A172 (cell line): ENCODE measurements around the gene KRTAP4-16. TPM values are rescaled to one million over a fixed set of nuclear protein-coding genes. Genes with fewer than 3 reads are reported as not detected.
"Not testable (repeated sequence)": the region's sequence is repeated elsewhere in the genome, so short reads cannot be mapped to it uniquely, and the experiment has no call there.

Experiments used
- DNase-seq: peaks from one replicate; pipeline ENCODE4 v3.0.0-alpha.2; 2015; ENCODE audit warnings: low spot score
- total RNA-seq: library from RNA; depleted of rRNA; stranded (reverse); fragments of >200 nt; shearing (Covaris generic); gene quantifications from 2 replicates; pipeline ENCODE4 v1.2.3, GENCODE V29; 2014; rRNA removed

Gene KRTAP4-16
- not detected in 2 replicates for total RNA-seq

DNA sequence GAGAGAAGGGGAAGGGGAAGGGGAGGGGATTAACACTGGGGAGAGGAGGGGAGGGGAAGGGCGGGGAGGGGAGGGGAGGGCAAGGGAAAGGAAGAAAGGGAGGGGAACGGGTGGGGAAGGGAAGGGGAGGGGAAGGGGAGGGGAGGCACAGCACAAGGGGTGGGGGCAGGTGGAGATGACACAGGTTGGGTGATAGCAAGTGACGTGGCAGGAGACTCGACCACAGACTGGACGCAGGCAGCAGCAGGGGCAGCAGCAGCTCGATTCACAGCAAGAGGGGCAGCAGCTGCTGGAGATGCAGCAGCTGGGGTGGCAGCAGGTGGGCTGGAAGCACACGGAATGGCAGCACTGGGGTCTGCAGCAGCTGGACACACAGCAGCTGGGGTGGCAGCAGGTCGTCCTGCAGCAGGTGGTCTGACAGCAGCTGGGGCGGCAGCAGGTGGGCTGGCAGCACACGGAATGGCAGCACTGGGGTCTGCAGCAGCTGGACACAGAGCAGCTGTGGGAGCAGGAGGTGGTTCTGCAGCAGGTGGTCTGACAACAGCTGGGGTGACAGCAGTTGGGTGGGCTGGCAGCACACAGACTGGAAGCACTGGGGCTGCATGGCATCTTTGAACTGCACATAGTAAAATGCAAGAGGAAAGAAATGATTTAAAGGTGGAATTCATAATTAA, at the start of gene KRTAP4-16:
TSS of gene KRTAP4-16 (minus strand) at position 624 of the 674 bp plus-strand sequence. CDS start at position 624, 0 bp downstream.
- DNase-seq, result peak; percentile 53

DNA sequence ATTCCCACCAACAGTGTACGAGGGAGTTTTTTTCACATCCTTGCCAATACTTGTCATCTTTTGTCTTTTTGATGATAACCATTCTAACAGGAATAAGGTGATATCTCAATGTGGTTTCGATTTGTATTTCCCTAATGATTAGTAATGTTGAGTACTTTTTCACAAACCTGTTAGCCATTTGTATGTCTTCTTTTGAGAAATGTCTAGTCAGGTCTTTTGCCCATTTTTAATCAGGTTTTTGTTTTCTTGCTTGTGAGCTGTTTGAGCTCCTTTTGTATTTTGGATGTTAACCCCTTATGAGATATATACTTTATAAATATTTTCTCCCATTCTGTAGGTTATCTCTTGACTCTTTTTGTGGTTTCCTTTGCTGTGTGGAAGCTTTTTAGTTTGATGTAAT, 49.5 kb upstream of the KRTAP4-16 start:
- DNase-seq, result no peak

DNA sequence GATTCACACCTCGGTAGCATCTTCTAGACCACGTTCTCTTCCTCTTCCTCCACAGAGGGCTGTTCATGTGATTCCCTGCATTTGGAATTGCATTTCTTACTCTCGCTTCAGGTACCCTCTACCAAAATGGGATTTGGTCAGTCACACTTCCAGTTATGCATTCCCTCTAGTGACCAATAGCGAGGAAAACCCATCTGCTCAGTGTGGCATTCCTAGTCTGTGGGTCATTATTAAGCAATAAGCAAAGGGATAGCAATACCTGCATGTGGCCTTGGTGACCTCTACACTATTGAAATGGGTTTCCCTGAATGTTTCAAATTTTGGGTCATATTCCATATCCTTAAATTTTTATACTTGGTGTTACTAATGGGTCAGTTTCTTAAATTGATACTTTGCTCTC, 48.0 kb upstream of the KRTAP4-16 start:
- DNase-seq, result no peak

DNA sequence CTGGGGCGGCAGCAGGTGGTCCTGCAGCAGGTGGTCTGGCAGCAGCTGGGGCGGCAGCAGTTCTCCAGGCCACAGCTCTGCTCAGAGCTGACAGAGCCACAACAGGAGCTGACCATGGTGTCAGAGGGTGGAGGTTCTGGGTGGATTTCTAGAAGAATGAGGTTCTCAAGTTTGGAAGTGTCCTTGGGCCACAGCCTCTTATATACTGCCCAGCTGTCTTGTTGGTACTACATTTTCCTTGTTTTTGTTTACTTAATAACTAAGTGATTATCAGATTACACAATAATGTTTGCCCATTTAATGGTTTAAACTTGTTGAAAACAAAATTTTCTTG, 47.6 kb upstream of the KRTAP4-16 start, which contains the start of gene KRTAP4-5:
TSS of gene KRTAP4-5 (minus strand) at position 174 of the 334 bp plus-strand sequence. CDS start at position 116, 58 bp downstream.
- DNase-seq, result no peak

DNA sequence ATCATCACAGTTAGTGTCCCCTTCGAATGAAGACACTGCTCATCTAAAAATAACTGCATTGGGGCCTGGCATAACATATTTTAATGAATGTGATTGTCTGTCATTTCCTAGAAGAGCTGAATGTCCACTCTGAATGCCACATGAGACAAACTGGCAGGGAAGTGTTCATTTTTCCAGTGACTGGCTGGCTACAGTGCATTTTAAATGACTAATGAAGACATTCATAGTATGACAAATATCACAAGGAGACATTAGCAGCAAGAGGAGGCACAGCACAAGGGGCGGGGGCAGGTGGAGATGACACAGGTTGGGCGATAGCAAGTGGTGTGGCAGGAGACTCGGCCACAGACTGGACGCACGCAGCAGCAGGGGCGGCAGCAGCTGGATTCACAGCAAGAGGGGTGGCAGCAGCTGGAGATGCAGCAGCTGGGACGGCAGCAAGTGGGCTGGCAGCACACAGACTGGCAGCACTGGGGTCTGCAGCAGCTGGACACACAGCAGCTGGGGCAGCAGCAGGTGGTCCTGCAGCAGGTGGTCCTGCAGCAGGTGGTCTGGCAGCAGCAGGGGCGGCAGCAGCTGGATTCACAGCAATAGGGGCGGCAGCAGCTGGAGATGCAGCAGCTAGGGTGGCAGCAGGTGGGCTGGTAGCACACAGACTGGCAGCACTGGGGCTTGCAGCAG, 47.1 kb upstream of the KRTAP4-16 start:
- DNase-seq, result not testable (repeated sequence)

DNA sequence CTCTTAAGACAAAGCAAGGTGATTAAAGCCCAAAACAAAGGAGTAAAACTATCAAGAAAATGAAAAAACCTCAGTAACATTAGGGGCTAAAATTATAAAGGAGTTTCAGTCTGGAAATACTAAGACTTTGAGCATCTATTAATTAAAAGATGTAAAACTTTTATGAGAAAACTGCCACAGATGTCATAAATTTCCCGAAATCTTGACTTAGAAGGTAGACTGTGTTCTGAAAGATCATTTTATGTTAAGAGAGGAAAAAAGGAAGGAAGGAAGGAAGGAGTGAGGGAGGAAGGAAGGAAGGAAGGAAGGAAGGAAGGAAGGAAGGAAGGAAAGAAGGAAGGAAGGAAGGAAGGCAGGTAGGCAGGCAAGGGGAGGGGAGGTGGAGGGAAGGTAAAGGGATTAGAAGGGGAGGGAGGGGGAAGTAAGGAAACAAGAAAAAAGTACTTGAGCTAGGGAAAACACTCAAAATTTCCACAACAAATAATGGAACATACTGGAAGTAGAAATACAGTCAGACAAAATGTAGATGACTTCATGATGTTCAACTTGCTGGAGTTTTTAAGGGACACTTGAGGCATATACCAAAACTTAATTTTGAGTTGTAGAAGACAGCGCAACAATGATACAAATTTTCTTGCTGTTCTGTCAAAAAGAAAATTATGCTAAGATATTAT, 45.7 kb upstream of the KRTAP4-16 start:
- DNase-seq, result no peak

DNA sequence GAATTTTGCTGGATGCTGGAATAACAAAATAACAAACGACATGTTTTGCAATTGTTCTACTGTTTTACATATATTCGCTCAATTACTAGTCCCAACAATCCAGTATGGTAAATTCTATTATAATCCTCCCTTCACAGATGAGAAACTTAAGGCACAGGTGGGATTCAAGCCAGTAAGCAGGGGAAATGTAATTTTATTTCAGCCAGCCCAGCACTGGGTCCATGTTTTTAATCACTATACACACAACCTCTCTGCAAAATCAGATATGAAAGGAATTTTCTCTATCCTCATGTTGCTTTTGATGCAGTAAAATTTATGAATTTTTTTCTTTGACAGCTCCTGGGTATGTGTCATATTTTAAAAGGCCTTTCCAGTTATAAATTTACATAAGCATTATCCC, 43.3 kb upstream of the KRTAP4-16 start:
- no peak for DNase-seq

DNA sequence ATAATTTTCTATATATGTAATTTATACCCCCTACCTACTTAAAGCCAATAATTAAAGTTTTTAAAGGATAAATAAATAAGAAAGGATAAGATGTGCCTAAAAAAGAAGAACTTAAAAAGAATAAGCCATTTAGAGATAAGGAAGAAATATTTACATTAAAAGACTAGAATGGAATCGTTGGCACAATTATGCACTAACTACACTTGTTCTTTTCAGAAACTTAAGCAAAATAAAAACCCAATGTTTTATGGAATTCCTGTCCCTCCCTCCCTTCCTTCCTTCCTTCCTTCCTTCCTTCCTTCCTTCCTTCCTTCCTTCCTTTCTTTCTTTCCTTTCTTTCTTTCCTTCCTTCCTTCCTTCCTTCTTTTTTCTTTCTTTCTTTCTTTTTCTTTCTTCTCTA, 42.8 kb upstream of the KRTAP4-16 start:
- DNase-seq, result no peak

DNA sequence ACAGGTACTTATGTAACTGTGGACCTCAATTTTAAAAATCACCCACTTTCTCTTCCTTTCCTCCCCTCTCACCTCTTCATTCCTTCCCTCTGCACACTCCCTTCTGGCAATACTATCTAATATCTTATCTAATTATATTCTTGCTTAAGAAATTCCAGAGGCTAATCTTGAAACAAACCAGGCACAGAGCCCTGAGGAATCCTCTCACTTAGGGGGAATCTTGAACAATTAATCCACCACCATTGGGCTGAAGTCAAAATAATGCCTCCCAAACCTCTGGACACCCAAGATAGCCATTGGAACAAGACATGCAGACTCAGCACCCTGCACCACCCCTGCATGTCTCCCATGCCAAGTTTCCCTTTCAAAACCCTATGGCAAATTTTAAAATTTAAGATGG, 39.4 kb upstream of the KRTAP4-16 start:
- no peak for DNase-seq

DNA sequence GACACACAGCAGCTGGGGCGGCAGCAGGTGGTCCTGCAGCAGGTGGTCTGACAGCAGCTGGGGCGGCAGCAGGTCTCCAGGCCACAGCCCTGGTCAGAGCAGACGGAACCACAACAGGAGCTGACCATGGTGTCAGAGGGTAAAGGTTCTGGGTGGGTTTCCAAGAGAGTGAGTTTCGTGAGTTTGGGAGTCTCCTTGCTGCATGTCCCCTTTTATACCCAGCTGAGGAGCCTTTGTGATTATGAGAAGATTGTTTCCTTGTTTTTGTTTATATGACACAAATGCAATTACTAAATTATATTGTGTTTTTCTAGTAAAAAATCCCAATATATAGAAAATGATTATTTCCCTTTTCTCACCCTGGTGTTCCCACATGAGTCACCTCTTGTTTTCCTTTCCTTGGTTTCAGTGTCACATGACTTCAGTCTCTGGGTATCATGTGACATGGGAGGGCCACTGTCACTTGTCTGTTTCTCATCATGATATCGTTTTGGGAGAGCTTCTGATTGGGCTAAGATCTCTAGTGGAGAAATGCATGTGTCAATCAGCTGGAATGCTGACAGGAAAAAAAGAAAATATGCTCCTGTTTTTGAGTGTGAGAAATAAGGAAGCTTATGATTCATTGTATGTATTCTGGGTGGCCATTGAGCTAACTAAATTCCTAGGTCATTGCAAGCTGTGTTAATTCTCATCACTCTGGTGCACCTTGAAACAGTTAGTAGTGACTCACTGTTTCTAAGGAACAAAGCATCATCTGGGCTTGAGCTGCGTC, 38.5 kb upstream of the KRTAP4-16 start, which contains the start of gene KRTAP4-6:
TSS of gene KRTAP4-6 (minus strand) at position 185 of the 772 bp plus-strand sequence. CDS start at position 128, 57 bp downstream.
- peak; percentile 53 for DNase-seq

DNA sequence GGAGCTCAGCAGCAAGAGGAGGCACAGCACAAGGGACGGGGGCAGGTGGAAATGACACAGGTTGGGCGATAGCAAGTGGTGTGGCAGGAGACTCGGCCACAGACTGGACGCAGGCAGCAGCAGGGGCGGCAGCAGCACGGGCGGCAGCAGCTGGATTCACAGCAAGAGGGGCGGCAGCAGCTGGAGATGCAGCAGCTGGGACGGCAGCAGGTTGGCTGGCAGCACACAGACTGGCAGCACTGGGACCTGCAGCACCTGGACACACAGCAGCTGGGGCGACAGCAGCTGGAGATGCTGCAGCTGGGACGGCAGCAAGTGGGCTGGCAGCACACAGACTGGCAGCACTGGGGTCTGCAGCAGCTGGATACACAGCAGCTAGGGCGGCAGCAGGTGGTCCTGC, 37.9 kb upstream of the KRTAP4-16 start:
- DNase-seq, result not testable (repeated sequence)

DNA sequence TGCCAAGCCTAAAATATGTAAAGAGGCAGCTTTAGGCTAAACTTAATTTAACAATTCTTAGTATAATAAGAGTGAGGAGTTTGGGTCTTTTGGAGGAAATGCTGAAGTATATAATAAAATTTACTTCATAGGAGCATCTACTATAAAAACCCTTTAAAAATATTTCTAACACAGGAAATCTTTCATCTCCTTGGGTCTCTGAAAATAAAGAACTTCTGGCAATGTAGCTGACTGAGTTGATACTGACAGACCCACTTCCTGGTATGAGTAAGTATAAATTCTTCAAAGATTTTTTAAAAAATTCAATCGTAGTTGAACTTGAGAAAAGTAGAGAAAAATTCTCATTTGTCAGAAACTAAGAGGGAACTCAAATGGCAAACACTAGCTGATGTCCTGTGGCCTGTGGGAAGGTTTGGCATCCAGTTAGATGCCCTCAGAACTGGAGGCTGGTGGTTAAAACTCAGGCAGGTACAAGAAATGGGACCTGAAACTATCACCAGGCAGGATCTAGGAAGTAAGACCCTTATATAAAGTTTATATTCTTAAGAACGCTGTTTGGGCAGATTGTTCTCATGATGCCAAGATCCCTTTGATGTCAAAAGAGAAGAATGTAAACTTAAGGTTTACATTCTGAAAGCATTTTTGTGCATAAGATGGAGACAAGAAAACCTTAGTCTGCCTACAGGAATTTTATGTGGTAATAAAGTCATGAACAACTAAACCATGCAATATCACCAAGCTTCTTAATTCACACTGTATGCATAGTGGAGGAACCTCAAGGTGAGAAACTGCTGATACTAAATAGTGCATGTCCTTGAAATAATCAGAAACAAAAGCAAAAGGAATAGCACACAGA, 32.1 kb upstream of the KRTAP4-16 start:
- no peak for DNase-seq

DNA sequence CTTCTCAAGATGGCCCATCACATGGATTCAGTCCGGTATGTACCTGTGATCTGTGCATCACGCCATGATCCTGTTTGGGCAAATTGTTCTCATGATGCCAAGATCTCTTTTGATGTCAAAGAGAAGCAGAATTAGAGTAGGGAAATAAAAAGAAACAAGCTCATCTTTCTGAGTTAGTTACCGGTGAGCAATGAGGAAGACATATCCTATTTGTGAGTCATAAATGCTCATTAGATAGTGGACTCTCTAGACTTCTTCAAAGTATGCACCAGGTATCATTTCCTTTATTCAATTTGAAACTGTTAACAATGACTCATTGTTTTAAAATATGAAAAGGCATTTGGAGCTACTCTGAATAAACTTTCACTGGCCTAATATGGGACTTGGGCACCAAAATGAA, 30.0 kb upstream of the KRTAP4-16 start:
- DNase-seq, result peak; percentile 72

DNA sequence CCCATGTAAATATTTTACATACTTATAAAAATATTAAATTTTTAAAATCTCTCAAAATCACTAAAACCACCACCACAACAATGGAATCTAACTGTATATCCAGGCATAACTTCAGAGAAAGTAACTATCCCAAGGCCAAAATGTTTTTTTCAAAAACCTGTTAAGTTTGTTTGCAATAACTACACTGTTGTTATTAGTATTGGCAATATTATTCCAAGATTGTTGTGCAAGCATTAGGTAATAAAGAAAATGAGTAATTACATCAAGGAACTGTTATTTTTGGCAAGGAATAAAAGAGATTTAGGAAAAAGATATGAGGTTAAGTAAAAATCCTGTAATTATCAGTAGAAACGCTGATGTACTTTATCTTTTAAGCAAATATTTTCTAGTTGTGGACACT, 25.4 kb upstream of the KRTAP4-16 start:
- no peak for DNase-seq

DNA sequence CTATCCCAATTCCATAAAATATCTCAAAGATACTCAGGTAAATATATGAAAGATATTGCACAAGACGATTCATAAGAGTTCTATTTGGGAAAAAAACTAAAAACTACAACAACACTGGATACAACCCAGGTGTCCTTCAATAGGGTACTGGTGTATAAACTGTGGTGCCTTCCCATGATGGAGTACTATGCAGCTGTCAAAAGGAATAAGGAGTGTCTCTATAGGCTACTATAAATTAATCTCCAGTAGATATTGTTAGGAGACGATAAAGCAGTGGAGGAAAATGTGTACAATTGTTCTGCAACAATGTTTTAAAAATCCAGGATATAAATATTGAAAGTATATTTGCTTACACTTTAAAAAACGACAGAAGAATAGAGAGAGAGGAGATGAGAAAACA, 24.4 kb upstream of the KRTAP4-16 start:
- DNase-seq, result no peak

DNA sequence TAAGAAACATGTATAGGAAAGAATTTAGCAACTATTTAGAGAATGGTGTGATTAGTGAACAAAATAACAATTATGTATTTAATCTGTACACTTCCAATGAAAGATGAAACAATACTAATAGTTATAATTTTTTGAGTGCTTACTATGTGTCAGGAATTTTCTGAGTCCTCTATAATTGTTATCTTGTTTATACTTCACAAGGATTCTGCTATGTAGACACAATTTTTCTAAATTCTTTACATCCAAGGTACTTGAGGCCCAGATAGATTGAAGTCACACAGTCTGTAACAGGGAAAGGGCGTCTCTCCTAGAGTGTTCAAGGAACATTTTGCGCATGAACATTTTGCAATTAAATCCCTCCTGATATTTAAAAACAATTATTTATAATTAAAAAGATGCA, 23.1 kb upstream of the KRTAP4-16 start:
- no peak for DNase-seq

DNA sequence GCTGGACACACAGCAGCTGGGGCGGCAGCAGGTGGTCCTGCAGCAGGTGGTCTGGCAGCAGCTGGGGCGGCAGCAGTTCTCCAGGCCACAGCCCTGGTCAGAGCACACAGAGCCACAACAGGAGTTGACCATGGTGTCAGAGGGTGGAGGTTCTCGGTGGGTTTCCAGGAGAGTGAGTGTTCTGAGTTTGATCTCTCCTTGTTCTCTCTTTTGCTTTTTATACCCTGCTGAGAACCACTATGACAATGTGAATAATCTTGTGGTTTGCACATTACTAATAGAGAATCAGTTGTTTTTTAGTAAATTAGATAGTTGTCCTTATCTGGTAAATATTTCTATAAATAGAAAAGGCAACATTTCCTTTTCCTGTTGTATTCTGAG, 22.0 kb upstream of the KRTAP4-16 start, which contains the start of gene KRTAP4-12:
TSS of gene KRTAP4-12 (minus strand) at position 192 of the 381 bp plus-strand sequence. CDS start at position 132, 60 bp downstream.
- DNase-seq, result peak; percentile 31

DNA sequence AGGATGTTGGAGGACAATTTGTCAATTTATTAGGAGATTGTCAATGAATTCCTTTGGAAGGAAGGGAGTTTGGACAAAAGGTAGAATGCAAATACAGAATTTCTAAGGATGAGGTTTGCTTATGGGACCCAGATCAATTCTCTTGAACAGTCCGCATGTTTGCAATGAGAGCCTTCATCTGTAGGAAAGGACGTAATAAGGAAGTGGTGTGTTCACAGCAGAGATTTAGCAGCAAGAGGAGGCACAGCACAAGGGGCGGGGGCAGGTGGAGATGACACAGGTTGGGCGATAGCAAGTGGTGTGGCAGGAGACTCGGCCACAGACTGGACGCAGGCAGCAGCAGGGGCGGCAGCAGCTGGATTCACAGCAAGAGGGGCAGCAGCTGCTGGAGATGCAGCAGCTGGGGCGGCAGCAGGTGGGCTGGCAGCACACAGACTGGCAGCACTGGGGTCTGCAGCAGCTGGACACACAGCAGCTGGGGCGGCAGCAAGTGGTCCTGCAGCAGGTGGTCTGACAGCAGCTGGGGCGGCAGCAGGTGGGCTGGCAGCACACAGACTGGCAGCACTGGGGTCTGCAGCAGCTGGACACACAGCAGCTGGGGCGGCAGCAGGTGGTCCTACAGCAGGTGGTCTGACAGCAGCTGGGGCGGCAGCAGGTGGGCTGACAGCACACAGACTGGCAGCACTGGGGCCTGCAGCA, 21.4 kb upstream of the KRTAP4-16 start:
- not testable (repeated sequence) for DNase-seq

DNA sequence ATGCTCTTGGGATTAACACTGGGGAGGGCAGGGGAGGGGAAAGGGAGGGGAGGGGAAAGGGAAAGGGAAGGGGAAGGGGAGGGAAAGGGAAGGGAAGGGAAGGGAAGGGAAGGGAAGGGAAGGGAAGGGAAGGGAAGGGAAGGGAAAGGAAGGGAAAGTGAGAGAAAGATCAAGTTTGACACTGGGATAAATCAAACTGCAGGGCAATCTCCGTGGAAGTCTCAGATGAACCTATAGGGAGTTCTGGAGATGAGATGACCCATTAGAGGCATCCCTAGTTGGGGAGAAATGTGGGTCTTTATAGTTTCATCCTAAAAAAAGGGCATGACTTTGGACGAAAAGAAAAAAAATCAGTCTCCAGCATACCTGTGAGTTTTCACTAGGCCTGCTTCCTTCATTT, 19.7 kb upstream of the KRTAP4-16 start:
- no peak for DNase-seq
